Measurements from ENCODE around the gene PXK. TPM values are rescaled to one million over a fixed set of nuclear protein-coding genes. Genes with fewer than 3 reads are reported as not detected.
A peak's percentile ranks its signal among the peaks of the same experiment; 100 is the strongest.

Gene PXK
- total RNA-seq, 2 donors from 2014 or later: 16.0 to 22.0 TPM

- 71 to 94% methylated on average over 1 of the region's 1 CpG for WGBS, 2 experiments (ENCODE audit: insufficient coverage in 1 of 2, insufficient read length in 1 of 2)
- Mint-ChIP-seq H3K9me3 (no peaks in the 10 kb centered on the region), H3K4me1 (peaks cover 17% of the 10 kb centered on the region), H3K27ac (peak overlapping the region; percentile 45), H3K36me3 (ENCODE audit: low read depth) (peaks cover 48% of the 10 kb centered on the region), H3K27me3 (ENCODE audit: insufficient read depth) (peaks cover 1% of the 10 kb centered on the region), H3K4me3 (peak overlapping the region; percentile 29)
- DNase-seq: no peak
- Histone ChIP-seq H3K27ac (ENCODE audit: low read depth, low read length) (no peak overlapping the region), H3K27me3 (ENCODE audit: control insufficient read depth, insufficient read depth, low read length, poor library complexity, severe bottlenecking) (no peaks in the 10 kb centered on the region), H3K36me3 (ENCODE audit: control insufficient read depth, insufficient read depth, low read length) (peaks cover 44% of the 10 kb centered on the region), H3K4me1 (ENCODE audit: control insufficient read depth, insufficient read depth, low read length) (peaks cover 9% of the 10 kb centered on the region), H3K4me3 (ENCODE audit: low read length) (peak overlapping the region; percentile 48), H3K9ac (ENCODE audit: extremely low read depth, low read length, poor library complexity, severe bottlenecking) (no peak overlapping the region), H3K9me3 (ENCODE audit: control insufficient read depth, low read length) (no peaks in the 10 kb centered on the region)
- no peak for TF ChIP-seq CTCF (conservative IDR thresholded peaks at IDR 0.05)
These were observed 24.0 kb upstream of the PXK start for GRCh38 chr3:58308728-58309127.

DNA sequence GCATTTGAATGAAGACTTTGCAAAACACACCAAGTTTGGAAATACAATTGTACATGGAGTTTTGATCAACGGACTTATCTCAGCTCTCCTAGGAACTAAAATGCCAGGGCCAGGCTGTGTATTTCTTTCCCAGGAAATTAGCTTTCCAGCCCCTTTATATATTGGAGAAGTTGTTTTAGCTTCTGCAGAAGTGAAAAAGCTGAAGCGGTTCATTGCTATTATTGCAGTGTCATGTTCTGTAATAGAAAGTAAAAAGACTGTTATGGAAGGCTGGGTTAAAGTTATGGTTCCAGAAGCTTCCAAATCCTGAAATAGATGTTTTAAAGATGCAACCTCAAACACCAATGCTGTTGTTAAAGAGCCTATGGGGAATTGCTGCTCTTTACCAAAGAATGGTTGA, 14.9 kb upstream of the PXK start:
- Mint-ChIP-seq H3K27ac (peak overlapping the region; percentile 31), H3K36me3 (ENCODE audit: low read depth) (peaks cover 68% of the 10 kb centered on the region)

DNA sequence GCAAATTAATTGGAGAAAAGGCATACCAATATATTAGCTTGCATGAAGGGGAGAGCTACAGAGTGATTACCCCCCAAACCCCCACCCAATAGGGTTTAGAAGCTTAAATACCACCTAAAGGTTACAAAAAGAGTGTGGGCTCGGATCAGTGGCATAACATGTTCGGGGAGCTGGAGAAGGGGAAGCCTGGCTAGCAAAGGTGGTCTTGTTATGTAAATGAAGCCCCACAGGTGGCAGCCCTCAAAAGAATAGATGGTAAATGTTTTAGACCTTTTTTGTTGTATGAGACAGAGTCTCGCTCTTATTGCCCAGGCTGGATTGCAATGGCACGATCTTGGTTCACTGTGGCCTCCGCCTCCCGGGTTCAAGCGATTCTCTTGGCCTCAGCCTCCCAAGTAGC, 10.9 kb upstream of the PXK start:
- WGBS, 2 experiments (ENCODE audit: insufficient coverage in 1 of 2, insufficient read length in 1 of 2): 68 to 84% methylated on average over 7 of the region's 7 CpGs
- H3K36me3 ChIP-seq (ENCODE audit: control insufficient read depth, insufficient read depth, low read length): peaks cover 43% of the 10 kb centered on the region
- peaks cover 32% of the 10 kb centered on the region for H3K36me3 Mint-ChIP-seq (ENCODE audit: low read depth)
- no peak overlapping the region for H3K27ac ChIP-seq (ENCODE audit: low read depth, low read length)
- H3K27ac Mint-ChIP-seq: no peak overlapping the region
- no peak overlapping the region for H3K4me3 ChIP-seq (ENCODE audit: low read length)
- H3K4me1 ChIP-seq (ENCODE audit: control insufficient read depth, insufficient read depth, low read length): peaks cover 2% of the 10 kb centered on the region
- H3K4me1 Mint-ChIP-seq: peaks cover 6% of the 10 kb centered on the region
- H3K9me3 ChIP-seq (ENCODE audit: control insufficient read depth, low read length): no peaks in the 10 kb centered on the region
- no peak overlapping the region for H3K9ac ChIP-seq (ENCODE audit: extremely low read depth, low read length, poor library complexity, severe bottlenecking)
- no peak overlapping the region for H3K4me3 Mint-ChIP-seq
- H3K9me3 Mint-ChIP-seq: no peaks in the 10 kb centered on the region
- TF ChIP-seq CTCF (conservative IDR thresholded peaks at IDR 0.05): no peak
- H3K27me3 ChIP-seq (ENCODE audit: control insufficient read depth, insufficient read depth, low read length, poor library complexity, severe bottlenecking): no peaks in the 10 kb centered on the region
- peaks cover 1% of the 10 kb centered on the region for H3K27me3 Mint-ChIP-seq (ENCODE audit: insufficient read depth)
- peak; percentile 65 for DNase-seq

More for the DNA sequence above, 14.9 kb upstream of the PXK start:
- no peaks in the 10 kb centered on the region for H3K4me1 Mint-ChIP-seq
- Histone ChIP-seq H3K4me3 (ENCODE audit: low read length) (no peak overlapping the region), H3K27me3 (ENCODE audit: control insufficient read depth, insufficient read depth, low read length, poor library complexity, severe bottlenecking) (no peaks in the 10 kb centered on the region), H3K27ac (ENCODE audit: low read depth, low read length) (no peak overlapping the region), H3K36me3 (ENCODE audit: control insufficient read depth, insufficient read depth, low read length) (peaks cover 75% of the 10 kb centered on the region), H3K9ac (ENCODE audit: extremely low read depth, low read length, poor library complexity, severe bottlenecking) (no peak overlapping the region), H3K9me3 (ENCODE audit: control insufficient read depth, low read length) (no peaks in the 10 kb centered on the region), H3K4me1 (ENCODE audit: control insufficient read depth, insufficient read depth, low read length) (no peaks in the 10 kb centered on the region)
- H3K27me3 Mint-ChIP-seq (ENCODE audit: insufficient read depth): no peaks in the 10 kb centered on the region
- H3K9me3 Mint-ChIP-seq: no peaks in the 10 kb centered on the region
- 93 to 100% methylated on average over 2 of the region's 2 CpGs for WGBS, 2 experiments (ENCODE audit: insufficient coverage in 1 of 2, insufficient read length in 1 of 2)
- no peak for DNase-seq
- no peak for TF ChIP-seq CTCF (conservative IDR thresholded peaks at IDR 0.05)
- no peak overlapping the region for H3K4me3 Mint-ChIP-seq

All from endodermal cell (in vitro differentiated cells).